ENCODE results near the gene AUTS2.

The AUTS2 gene

DNA sequence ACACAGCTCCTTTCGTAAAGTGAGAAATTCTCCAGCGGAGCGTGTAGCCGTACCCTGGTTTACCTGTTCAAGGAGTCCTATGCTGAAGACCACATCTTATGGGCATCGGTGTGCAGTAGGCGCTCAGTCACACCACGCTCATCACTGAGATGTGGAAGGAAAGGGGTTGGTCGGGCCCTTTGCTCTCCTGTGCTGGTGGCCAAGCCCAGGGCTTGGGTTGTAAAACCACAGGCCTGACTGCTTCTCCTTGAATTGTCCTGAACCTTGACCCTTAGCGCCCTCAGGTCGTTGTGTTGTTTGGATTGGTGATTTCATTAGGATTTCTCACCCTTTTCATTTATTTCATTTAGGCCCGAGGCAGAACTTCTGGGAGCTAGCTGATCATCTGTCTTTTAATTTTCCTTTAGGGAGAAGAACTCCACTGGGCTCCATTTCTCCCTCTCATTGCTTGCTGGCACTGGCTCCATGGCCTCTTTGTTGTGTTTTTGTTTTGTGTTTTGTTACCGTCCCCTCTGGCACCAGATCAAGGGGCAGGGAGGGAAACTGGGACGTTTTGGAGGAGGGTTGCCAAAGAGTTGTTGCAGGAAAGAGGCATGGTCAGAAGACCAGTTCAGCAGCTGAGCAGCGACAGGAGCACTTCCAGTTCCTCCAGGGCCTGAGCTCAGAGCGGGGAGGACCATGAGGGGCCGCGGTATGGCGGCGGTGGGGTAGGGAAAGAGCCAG lies 1022.2 kb downstream of the AUTS2 start:
- DNase-seq (ENCODE audit: low read depth, low spot score): no peak
- CTCF ChIA-PET: no interaction called here
- POLR2A ChIA-PET: no interaction called here
- TF ChIP-seq CTCF (IDR thresholded peaks at IDR 0.05; ENCODE audit: insufficient read depth, low read length, missing control alignments): no peak
- no peak overlapping the region for H3K4me3 ChIP-seq (ENCODE audit: low read depth, low read length)

- ChIA-PET POLR2A (no interaction called here), CTCF (no interaction called here)
- TF ChIP-seq CTCF (IDR thresholded peaks at IDR 0.05; ENCODE audit: insufficient read depth, low read length, missing control alignments): no peak
- no peak for DNase-seq (ENCODE audit: low read depth, low spot score)
- no peak overlapping the region for H3K4me3 ChIP-seq (ENCODE audit: low read depth, low read length)
These were observed 1023.8 kb downstream of the AUTS2 start for GRCh38 chr7:70621954-70622600.

- POLR2A ChIA-PET: no interaction called here
- no peak for TF ChIP-seq CTCF (IDR thresholded peaks at IDR 0.05; ENCODE audit: insufficient read depth, low read length, missing control alignments)
- CTCF ChIA-PET: no interaction called here
- no peak overlapping the region for H3K4me3 ChIP-seq (ENCODE audit: low read depth, low read length)
- no peak for DNase-seq (ENCODE audit: low read depth, low spot score)
These were observed 1024.7 kb downstream of the AUTS2 start for GRCh38 chr7:70622936-70623335.

DNA sequence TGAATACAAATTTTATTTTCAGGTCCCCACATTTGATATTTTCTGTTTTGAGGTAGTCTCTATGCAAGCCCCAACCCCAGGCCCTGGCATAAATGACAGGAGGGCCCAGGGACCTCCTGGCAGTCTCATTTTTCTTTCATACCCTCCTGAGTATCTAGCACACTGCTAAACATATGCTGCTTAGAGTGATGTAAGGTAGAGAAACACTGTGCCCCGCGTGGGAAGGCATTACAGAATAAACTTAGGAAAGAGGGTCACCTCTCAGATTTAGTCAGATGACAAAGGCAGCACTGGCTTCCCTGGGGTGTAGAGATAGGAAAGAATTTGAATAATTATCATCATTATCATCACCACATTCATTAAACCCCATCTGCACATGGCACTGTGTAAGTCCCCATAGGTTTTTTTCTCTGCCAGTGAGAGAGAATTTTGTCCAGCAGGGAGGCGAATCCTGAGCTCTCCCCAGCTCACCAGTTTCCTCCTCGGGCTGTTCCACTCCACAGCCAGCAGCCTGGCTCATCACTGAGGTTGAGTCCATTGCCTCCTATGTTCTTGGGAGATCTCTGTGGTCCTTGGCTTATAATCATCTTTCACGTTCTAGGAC lies 1026.3 kb downstream of the AUTS2 start:
- CTCF ChIA-PET: no interaction called here
- no peak for DNase-seq (ENCODE audit: low read depth, low spot score)
- no peak overlapping the region for H3K4me3 ChIP-seq (ENCODE audit: low read depth, low read length)
- TF ChIP-seq CTCF (IDR thresholded peaks at IDR 0.05; ENCODE audit: insufficient read depth, low read length, missing control alignments): no peak
- POLR2A ChIA-PET: no interaction called here

DNA sequence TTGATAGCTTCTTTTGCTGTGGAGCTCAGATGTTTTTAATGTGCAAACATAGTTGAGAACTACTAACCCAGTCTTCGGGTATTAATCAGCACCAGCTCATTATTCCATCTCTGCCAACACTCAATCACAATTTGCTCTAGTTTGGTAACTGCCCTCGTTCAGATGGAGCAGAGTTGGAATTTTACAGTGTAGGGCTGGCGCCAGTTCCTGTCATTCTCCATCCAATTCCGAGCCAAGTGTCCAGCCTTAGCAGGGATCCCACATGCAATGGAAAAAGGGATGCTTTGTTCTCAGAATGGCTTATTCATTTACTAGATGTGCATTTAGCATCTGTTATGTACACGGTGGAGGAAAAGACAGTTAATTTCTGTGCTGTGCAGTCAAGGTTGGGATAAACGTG lies 1029.2 kb downstream of the AUTS2 start:
- ChIA-PET CTCF (no interaction called here), POLR2A (interaction anchor here (0.6 kb wide), 1 partner anchor 45 kb away, joined by 3 read pairs; no protein-coding TSS in a partner anchor)
- DNase-seq (ENCODE audit: low read depth, low spot score): no peak

More for the DNA sequence above, 1029.2 kb downstream of the AUTS2 start:
- H3K4me3 ChIP-seq (ENCODE audit: low read depth, low read length): no peak overlapping the region
- no peak for TF ChIP-seq CTCF (IDR thresholded peaks at IDR 0.05; ENCODE audit: insufficient read depth, low read length, missing control alignments)
